ENCODE results near the gene LPGAT1. TPM values are rescaled to one million over a fixed set of nuclear protein-coding genes. Genes with fewer than 3 reads are reported as not detected.
"Not testable (repeated sequence)": the region's sequence is repeated elsewhere in the genome, so short reads cannot be mapped to it uniquely, and the experiment has no call there.

Gene LPGAT1
- total RNA-seq, 3 donors from 2014 or later (not counting 1 experiment from before 2014, with no cell fraction given) = 58.6 to 76.3 (median 71.5) TPM

DNA sequence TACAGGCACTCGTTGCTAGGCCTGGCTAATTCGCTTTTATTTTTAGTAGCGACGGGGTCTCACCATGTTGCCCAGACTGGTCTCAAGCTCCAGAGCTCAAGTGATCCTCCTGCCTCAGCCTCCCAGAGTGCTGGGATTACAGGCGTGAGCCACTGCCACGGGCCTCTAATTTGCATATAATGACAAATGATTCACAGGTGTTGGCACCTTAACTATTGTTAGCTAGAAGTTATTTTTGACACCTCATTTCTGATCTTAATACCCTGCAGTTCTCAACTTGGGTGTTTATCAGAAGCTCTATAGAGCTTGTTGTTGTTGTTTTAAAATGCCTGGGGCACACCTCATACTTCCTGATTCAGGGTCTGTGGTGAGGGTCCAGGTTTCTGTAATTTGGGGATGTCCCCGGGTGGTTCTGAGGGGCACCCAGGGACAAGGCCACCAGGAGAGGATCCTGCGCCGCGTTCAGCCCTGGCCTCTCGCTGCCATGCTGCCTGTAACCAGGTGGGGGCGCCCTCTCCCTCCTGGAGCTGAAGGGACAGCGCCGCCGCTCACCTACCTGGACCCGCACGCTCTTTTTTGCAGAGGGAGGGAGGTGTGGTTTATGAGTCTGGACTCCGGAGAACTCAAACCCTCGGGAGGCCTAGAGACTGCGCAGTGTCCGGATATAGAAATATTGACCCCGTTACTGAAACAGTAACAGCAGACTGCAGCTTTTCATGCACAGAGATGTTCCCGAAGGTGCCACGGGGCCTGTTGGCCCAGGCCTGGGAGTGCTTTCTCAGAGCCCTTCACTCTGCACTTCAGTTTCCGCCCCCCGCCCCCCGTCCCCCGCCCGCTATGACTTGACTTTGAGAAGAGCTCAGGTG lies 132.2 kb downstream of the LPGAT1 start:
- Mint-ChIP-seq H3K4me3 (peak overlapping the region; percentile 25), H3K9me3 (peaks cover 0 to 3% of the 10 kb centered on the region in 2 donors), H3K27ac (peak overlapping the region in 1 of 2 donors; percentile 47), H3K27me3 (ENCODE audit: low read depth in 2 of 2) (peaks cover 0 to 3% of the 10 kb centered on the region in 2 donors), H3K36me3 (no peaks in the 10 kb centered on the region), H3K4me1 (peaks cover 39 to 45% of the 10 kb centered on the region in 2 donors)
- no peaks in the 10 kb centered on the region for H3K27me3 ChIP-seq (ENCODE audit: control insufficient read depth, insufficient read depth, low read length)
- DNase-seq = peak; percentile 85
- H3K9me3 ChIP-seq (ENCODE audit: control insufficient read depth, insufficient read depth, low read length) = peaks cover 9% of the 10 kb centered on the region
- WGBS (ENCODE audit: insufficient coverage) = 22% methylated on average over 28 of the region's 29 CpGs
- TF ChIP-seq, protein P1, sequence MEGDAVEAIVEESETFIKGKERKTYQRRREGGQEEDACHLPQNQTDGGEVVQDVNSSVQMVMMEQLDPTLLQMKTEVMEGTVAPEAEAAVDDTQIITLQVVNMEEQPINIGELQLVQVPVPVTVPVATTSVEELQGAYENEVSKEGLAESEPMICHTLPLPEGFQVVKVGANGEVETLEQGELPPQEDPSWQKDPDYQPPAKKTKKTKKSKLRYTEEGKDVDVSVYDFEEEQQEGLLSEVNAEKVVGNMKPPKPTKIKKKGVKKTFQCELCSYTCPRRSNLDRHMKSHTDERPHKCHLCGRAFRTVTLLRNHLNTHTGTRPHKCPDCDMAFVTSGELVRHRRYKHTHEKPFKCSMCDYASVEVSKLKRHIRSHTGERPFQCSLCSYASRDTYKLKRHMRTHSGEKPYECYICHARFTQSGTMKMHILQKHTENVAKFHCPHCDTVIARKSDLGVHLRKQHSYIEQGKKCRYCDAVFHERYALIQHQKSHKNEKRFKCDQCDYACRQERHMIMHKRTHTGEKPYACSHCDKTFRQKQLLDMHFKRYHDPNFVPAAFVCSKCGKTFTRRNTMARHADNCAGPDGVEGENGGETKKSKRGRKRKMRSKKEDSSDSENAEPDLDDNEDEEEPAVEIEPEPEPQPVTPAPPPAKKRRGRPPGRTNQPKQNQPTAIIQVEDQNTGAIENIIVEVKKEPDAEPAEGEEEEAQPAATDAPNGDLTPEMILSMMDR (IDR thresholded peaks at IDR 0.05) = peak; percentile 98
- H3K4me3 ChIP-seq (ENCODE audit: low read length) = no peak overlapping the region
- peak; percentile 89 to 93 (median 92) for ATAC-seq
- no peak overlapping the region for H3K27ac ChIP-seq (ENCODE audit: low read length)
- peaks cover 54% of the 10 kb centered on the region for H3K4me1 ChIP-seq (ENCODE audit: control insufficient read depth, insufficient read depth, low read length)
- H3K36me3 ChIP-seq (ENCODE audit: control insufficient read depth, insufficient read depth, low read length) = no peaks in the 10 kb centered on the region
- intact Hi-C loops (cut with micrococcal nuclease) = loop anchor here (5.0 kb wide), 1 partner anchor 134 kb away; the partner anchor contains the start of gene LPGAT1

DNA sequence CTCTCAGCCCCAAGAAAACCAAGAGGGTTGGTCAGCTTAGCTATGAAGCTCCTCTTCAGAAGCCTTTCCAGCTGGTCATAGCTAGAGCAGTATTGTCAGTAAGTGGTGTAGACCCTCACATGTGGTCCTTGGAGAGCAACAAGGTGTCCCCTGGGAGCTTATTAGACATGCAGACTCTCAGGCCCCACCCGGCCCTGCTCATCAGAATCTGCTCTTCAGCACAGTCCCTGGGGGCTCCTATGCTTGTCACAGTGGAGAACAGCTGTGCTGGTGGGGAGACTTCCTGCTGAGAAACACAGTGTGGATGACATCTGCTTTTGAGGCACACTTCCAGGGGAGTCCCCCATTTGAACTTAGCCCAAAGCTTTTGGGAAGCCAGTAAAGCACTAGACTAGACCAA lies 133.2 kb downstream of the LPGAT1 start:
- intact Hi-C loops (cut with micrococcal nuclease) = loop anchor here (5.0 kb wide), 1 partner anchor 135 kb away; the partner anchor contains the start of gene LPGAT1
- ATAC-seq = no peak
- H3K27ac Mint-ChIP-seq = peak overlapping the region; percentile 63 to 79

DNA sequence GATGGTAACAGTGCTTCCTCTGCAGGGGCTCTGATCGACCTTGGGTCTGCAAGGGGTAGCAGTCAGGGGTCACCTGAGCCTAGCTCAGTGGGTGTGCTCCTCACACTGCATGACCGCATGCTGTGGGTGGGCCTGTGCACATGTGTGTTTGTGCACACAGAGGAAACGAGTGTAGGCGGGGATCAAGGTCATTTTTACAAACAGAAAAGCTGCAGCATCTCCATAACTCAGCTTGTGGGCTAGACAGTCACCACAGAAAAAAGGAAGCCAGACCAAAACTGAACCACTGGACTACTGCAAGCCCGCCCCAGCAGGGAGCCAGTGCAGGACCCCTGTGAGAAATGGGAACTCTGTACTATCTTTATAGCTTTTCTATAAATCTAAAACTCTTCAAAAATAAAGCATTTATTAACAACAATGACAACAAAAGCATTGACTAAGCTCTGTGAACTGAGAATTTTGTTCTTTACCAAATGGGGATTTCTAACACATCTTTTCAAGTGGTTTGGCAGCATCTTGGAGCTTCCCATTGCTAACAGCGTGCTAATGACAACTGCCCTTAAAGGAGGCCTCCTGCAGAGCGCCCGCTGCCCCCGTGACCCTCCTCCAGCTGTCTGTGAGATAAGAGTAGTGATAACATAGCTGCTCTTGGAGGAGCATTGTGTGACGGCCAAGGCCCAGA lies 135.3 kb downstream of the LPGAT1 start:
- H3K4me1 ChIP-seq (ENCODE audit: control insufficient read depth, insufficient read depth, low read length) = peaks cover 59% of the 10 kb centered on the region
- no peaks in the 10 kb centered on the region for H3K27me3 ChIP-seq (ENCODE audit: control insufficient read depth, insufficient read depth, low read length)
- H3K9me3 Mint-ChIP-seq = peaks cover 0 to 3% of the 10 kb centered on the region in 2 donors
- H3K4me1 Mint-ChIP-seq = peaks cover 57 to 64% of the 10 kb centered on the region in 2 donors
- intact Hi-C loops (cut with micrococcal nuclease) = loop anchor here (2.0 to 5.0 kb wide), 2 partner anchors 14 to 137 kb away; partner anchors contain the start of gene LPGAT1
- ATAC-seq = peak; percentile 36 to 58 (median 47)
- H3K9me3 ChIP-seq (ENCODE audit: control insufficient read depth, insufficient read depth, low read length) = peaks cover 9% of the 10 kb centered on the region
- H3K27ac ChIP-seq (ENCODE audit: low read length) = peak overlapping the region; percentile 55
- H3K4me3 Mint-ChIP-seq = peak overlapping the region; percentile 62
- WGBS (ENCODE audit: insufficient coverage) = 8% methylated on average over 9 of the region's 10 CpGs
- peak overlapping the region; percentile 72 to 79 for H3K27ac Mint-ChIP-seq
- peak in 1 of 2 donors; percentile 29 for DNase-seq
- no peaks in the 10 kb centered on the region for H3K27me3 Mint-ChIP-seq (ENCODE audit: low read depth in 2 of 2)
- no peaks in the 10 kb centered on the region for H3K36me3 Mint-ChIP-seq
- H3K36me3 ChIP-seq (ENCODE audit: control insufficient read depth, insufficient read depth, low read length) = no peaks in the 10 kb centered on the region
- TF ChIP-seq, protein P1 (IDR thresholded peaks at IDR 0.05) = no peak
- H3K4me3 ChIP-seq (ENCODE audit: low read length) = no peak overlapping the region

More for the DNA sequence above, 133.2 kb downstream of the LPGAT1 start:
- H3K4me1 ChIP-seq (ENCODE audit: control insufficient read depth, insufficient read depth, low read length) = peaks cover 54% of the 10 kb centered on the region
- H3K27me3 Mint-ChIP-seq (ENCODE audit: low read depth in 2 of 2) = peaks cover 0 to 3% of the 10 kb centered on the region in 2 donors
- DNase-seq = peak in 1 of 2 donors; percentile 11
- no peak overlapping the region for H3K4me3 ChIP-seq (ENCODE audit: low read length)
- peaks cover 9% of the 10 kb centered on the region for H3K9me3 ChIP-seq (ENCODE audit: control insufficient read depth, insufficient read depth, low read length)
- H3K4me1 Mint-ChIP-seq = peaks cover 40 to 45% of the 10 kb centered on the region in 2 donors
- no peaks in the 10 kb centered on the region for H3K36me3 Mint-ChIP-seq
- H3K27ac ChIP-seq (ENCODE audit: low read length) = no peak overlapping the region
- no peaks in the 10 kb centered on the region for H3K36me3 ChIP-seq (ENCODE audit: control insufficient read depth, insufficient read depth, low read length)
- H3K27me3 ChIP-seq (ENCODE audit: control insufficient read depth, insufficient read depth, low read length) = no peaks in the 10 kb centered on the region
- H3K4me3 Mint-ChIP-seq = peak overlapping the region; percentile 47
- TF ChIP-seq, protein P1 (IDR thresholded peaks at IDR 0.05) = no peak
- H3K9me3 Mint-ChIP-seq = peaks cover 0 to 3% of the 10 kb centered on the region in 2 donors
- 53% methylated on average over 1 of the region's 1 CpG for WGBS (ENCODE audit: insufficient coverage)

DNA sequence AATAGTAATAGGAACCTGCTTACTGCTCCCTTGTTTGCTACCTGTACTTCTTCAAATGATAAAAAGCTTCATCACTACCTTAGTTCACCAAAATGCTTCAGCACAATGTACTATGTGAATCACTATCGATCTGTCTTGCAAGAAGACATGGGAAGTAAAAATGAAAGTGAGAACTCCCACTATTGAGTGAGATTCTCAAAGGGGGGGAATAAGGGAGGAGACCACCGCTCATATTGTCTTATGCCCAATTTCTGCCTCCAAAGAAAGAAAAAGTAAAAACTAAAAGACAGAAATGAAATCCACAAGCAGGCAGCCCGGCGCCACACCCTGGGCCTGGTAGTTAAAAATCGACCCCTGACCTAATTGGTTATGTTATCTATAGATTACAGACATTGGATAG lies 136.7 kb downstream of the LPGAT1 start:
- not testable (repeated sequence) for H3K9me3 ChIP-seq (ENCODE audit: control insufficient read depth, insufficient read depth, low read length); H3K36me3 ChIP-seq (ENCODE audit: control insufficient read depth, insufficient read depth, low read length); H3K27ac ChIP-seq (ENCODE audit: low read length); H3K27me3 ChIP-seq (ENCODE audit: control insufficient read depth, insufficient read depth, low read length); H3K36me3 Mint-ChIP-seq; H3K27me3 Mint-ChIP-seq (ENCODE audit: low read depth in 2 of 2); ATAC-seq; H3K9me3 Mint-ChIP-seq; H3K4me3 ChIP-seq (ENCODE audit: low read length); DNase-seq
- H3K4me1 Mint-ChIP-seq = peaks cover 65 to 70% of the 10 kb centered on the region in 2 donors
- H3K27ac Mint-ChIP-seq = peak overlapping the region; percentile 72 to 79
- 88% methylated on average over 4 of the region's 5 CpGs for WGBS (ENCODE audit: insufficient coverage)
- peaks cover 56% of the 10 kb centered on the region for H3K4me1 ChIP-seq (ENCODE audit: control insufficient read depth, insufficient read depth, low read length)
- intact Hi-C loops (cut with micrococcal nuclease) = loop anchor here (2.0 kb wide), 1 partner anchor 13 kb away; no protein-coding TSS in a partner anchor
- H3K4me3 Mint-ChIP-seq = peak overlapping the region; percentile 10

Data from natural killer cell (primary cell).